Cardiac septum (tissue), 1 donor: ENCODE results near the gene RRAGD. TPM values are rescaled to one million over a fixed set of nuclear protein-coding genes. Genes with fewer than 3 reads are reported as not detected.
A peak's percentile ranks its signal among the peaks of the same experiment; 100 is the strongest.
"Not testable (repeated sequence)": the region's sequence is repeated elsewhere in the genome, so short reads cannot be mapped to it uniquely, and the experiment has no call there.

Experiments
- DNase-seq: peaks from one replicate; pipeline ENCODE4 v3.0.0-alpha.2; 2020; ENCODE audit warnings: low spot score
- intact Hi-C: fragments of 100-400 bp; cut with DNase I; formaldehyde crosslinking; loops from one replicate; pipeline ENCODE4 v1.14.0; 2022
- total RNA-seq: library from RNA; stranded (reverse); fragmentation: NEBNext Ultra II Directional; extraction: Animal tissue kit (Norgen Biotek cat#: 25700); gene quantifications from one replicate; pipeline ENCODE4 v1.2.1, GENCODE V29; 2021
- donor health status: DM: no; HTN: no; CAD: no.

Gene RRAGD
- total RNA-seq, 1 donor from 2014 or later, result 90.5 TPM

DNA sequence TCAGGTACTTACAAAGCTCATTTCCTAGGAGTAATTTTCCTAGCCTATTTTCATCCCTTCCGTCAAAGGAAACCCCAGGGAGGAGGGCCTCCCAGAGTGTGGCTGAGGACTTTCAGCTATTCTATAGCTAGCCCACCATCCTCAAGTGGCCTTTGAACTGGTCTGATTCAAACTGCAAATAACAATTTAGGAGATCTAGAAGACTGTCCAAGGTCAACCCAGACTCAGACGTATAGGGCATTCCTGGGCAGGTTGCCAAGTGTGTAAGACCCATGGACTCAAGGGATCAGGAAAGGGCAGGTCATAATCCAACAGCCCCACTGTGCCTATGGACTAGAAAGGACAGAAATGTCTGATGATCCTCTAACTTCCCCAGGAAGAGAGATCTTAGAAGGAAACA lies 2.1 kb upstream of the RRAGD start:
- DNase-seq, result no peak
- intact Hi-C loops, result loop anchor here (5.0 kb wide), 1 partner anchor 47 kb away; no protein-coding TSS in a partner anchor

DNA sequence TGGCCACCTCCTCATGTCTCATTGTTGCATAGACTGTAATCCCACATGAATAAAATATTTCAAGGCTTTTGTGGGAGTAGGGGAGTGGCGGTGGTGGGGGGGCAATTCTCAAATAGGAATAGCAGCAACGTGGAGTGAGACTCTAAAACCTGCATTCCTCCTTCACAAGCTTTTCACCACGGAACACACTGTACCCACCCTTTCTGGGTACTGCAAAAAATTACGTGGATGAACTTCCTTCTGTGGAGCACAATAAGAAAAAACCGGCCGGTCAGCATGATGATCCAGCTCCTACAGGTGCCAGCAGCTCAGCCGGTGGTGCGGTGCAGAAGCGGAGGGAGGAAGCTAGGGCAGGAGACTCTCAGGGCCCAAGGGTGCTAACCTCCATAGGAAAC lies 930 bp upstream of the RRAGD start:
- intact Hi-C loops, result loop anchor here (5.0 kb wide), 1 partner anchor 46 kb away; no protein-coding TSS in a partner anchor

GRCh38 chr6:89411145-89412070 lies 665 bp downstream of the RRAGD start:
- peak; percentile 81 for DNase-seq
- intact Hi-C loops, result loop anchor here (5.0 kb wide), 1 partner anchor 44 kb away; no protein-coding TSS in a partner anchor

More for the DNA sequence above, 930 bp upstream of the RRAGD start:
- no peak for DNase-seq

GRCh38 chr6:89410788-89411144 lies 1.3 kb downstream of the RRAGD start:
- intact Hi-C loops, result loop anchor here (5.0 kb wide), 1 partner anchor 43 kb away; no protein-coding TSS in a partner anchor
- no peak for DNase-seq

GRCh38 chr6:89410231-89410761 lies 1.8 kb downstream of the RRAGD start:
- intact Hi-C loops, result loop anchor here (5.0 kb wide), 1 partner anchor 43 kb away; no protein-coding TSS in a partner anchor
- DNase-seq, result no peak

GRCh38 chr6:89409461-89410035 lies 2.5 kb downstream of the RRAGD start:
- intact Hi-C loops, result loop anchor here (5.0 kb wide), 1 partner anchor 42 kb away; no protein-coding TSS in a partner anchor
- no peak for DNase-seq

- intact Hi-C loops, result no loop called here
- DNase-seq, result peak; percentile 77
Measured at GRCh38 chr6:89406141-89406540, 5.9 kb downstream of the RRAGD start.

DNA sequence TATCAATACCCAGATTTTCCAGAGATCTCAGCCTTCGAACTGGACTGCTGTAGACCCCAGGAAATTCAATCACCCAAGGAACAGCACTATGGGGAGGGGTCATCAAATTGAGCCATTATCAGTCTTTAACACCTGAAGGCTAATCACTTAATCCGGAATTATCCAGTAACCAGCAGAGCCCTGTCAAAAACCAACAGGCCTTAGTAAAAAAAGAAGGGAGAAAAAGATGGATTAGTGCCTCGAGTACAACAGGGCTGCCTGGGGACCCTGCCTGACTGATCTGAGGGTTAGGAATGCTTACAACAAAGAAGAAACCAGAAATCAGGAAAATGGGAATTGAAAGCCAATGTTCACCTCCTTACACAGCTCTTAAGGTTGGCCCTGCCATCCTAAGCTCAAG lies 7.6 kb downstream of the RRAGD start:
- intact Hi-C loops, result no loop called here
- no peak for DNase-seq

DNA sequence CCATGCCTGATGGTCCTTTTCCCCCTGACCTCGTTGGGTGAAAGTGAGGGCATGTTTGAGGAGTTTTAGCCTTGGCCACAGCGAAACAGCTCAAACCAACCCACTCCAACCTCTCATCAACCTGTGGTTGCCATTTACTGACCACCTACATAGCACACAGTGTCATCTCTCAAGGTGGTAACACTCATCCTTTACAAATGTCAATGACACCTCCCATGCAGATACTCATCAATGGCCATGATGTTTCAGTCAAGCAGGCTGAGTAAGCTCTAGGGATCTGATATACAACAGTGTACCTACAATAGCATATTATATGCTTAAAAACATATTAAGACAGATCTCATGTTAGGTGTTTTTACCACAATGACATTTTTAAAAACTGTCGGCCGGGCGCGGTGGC lies 9.3 kb downstream of the RRAGD start:
- intact Hi-C loops, result no loop called here
- DNase-seq, result no peak

- DNase-seq, result no peak
- intact Hi-C loops, result no loop called here
Measured at GRCh38 chr6:89400912-89401399, 11.1 kb downstream of the RRAGD start.

GRCh38 chr6:89400050-89400449 lies 12.0 kb downstream of the RRAGD start:
- intact Hi-C loops, result no loop called here

GRCh38 chr6:89398762-89399525 lies 13.1 kb downstream of the RRAGD start:
- no peak for DNase-seq
- intact Hi-C loops, result no loop called here

More at GRCh38 chr6:89400050-89400449, 12.0 kb downstream of the RRAGD start:
- no peak for DNase-seq

DNA sequence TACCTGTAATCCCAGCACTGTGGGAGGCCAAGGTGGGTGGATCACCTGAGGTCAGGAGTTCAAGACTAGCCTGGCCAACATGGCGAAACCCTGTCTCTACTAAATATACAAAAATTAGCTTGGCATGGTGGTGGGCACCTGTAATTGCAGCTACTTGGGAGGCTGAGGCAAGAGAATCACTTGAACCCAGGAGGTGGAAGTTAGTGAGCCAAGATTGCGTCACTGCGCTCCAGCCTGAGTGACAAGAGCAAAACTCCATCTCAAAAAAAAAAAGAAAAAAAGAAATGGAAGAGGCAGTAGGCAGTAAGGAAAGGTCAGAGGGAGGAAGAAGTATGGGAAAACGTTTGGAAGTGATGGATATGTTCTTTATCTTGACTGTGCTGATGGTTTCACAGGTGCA lies 14.2 kb downstream of the RRAGD start:
- intact Hi-C loops, result not testable (repeated sequence)

GRCh38 chr6:89393659-89394058 lies 18.4 kb downstream of the RRAGD start:
- no peak for DNase-seq
- intact Hi-C loops, result no loop called here

More for the DNA sequence above, 14.2 kb downstream of the RRAGD start:
- DNase-seq, result not testable (repeated sequence)

DNA sequence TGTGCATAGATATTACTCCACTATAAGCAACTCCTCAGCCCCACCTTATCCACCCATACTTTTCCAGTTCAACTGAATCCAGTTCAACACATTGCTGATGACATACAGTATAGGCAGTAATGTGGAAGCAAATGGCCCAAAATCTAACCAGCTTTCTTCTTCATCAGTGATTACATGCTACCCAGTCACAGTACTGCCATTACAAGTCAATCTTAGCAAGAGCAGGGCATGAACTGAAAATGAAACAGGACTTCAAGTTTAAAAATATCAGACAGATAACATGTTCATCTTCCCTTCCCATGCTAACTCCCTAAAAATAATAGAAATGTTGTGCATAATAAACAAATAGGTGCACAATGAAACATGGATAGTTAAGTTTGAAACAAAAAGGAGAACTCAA lies 19.2 kb downstream of the RRAGD start:
- intact Hi-C loops, result no loop called here
- no peak for DNase-seq

DNA sequence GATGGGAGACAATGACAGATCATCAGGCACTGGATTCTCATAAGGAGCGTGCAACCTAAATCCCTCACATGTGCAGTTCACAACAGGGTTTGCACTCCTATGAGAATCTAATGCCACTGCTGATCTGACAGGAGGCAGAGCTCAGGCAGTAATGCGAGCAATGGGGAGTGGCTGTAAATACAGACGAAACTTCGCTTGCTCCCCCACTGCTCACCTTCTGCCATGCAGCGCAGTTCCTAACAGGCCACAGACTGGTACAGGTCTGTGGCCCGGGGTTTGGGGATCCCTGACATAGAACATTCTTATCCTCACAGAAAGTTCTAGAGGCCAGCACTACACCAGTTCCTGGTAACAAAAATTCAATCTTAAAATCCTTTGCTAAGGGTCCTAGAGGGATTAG lies 23.2 kb downstream of the RRAGD start:
- DNase-seq, result no peak
- intact Hi-C loops, result no loop called here

GRCh38 chr6:89387516-89388201 lies 24.4 kb downstream of the RRAGD start:
- intact Hi-C loops, result no loop called here
- no peak for DNase-seq

- no peak for DNase-seq
- intact Hi-C loops, result no loop called here
Measured at GRCh38 chr6:89386917-89387491, 25.1 kb downstream of the RRAGD start.

DNA sequence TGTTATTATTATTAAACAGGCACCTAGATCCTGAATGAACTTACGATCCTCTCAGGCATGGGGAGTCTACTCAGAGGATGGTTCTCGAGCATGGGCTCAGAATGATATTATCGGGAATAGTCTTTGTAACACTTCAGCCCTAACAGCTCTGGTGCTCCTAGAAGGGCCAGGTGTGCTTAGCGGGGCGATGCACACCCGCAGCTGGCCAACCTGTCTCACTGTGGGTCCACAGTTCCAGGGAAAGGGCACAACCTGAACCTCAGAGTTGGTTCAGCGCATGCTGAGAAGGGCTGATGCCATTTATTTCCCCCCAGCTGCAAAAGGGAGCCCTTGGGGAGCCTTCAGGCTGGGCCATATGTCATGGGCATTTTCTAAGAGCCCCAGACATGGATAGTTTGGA lies 26.2 kb downstream of the RRAGD start:
- DNase-seq, result no peak
- intact Hi-C loops, result no loop called here
